Gastrocnemius medialis (tissue), 4 donors: ENCODE data around the gene AKR1C3. TPM values are rescaled to one million over a fixed set of nuclear protein-coding genes. Genes with fewer than 3 reads are reported as not detected.
"Not testable (repeated sequence)": the region's sequence is repeated elsewhere in the genome, so short reads cannot be mapped to it uniquely, and the experiment has no call there.

ENCODE experiments used
- ATAC-seq, 2 donors: fragments of 150-250 bp; one replicate each; pipeline ENCODE4 v1.9.1; 2016
- DNase-seq, 2 donors: peaks; one replicate each; pipeline ENCODE4 v3.0.0-alpha.2; 2019
- H3K27ac ChIP-seq, 4 donors: fragments of 200-600 bp; sonication (generic); 1 replicate in 1 of 4; 2 replicates in 3 of 4; pipeline ENCODE4 v1.5.1; 2016 to 2018; ENCODE audit warnings: mild to moderate bottlenecking in 2 of 4, moderate library complexity in 1 of 4
- H3K27me3 ChIP-seq, 3 donors: fragments of 200-600 bp; sonication (generic) in 2 of 3; 1 replicate in 1 of 3; 2 replicates in 2 of 3; pipeline versions ENCODE4 v1.5.1 to v1.6.0; 2016 to 2019; ENCODE audit warnings: mild to moderate bottlenecking in 1 of 3, moderate library complexity in 1 of 3
- H3K36me3 ChIP-seq, 2 donors: fragments of 200-600 bp; sonication (generic) in 1 of 2; one replicate each; pipeline ENCODE4 v1.5.1; 2017 to 2018
- H3K4me1 ChIP-seq, 2 donors: fragments of 200-600 bp; sonication (generic) in 1 of 2; one replicate each; pipeline ENCODE4 v1.5.1; 2016 to 2017; ENCODE audit warnings: mild to moderate bottlenecking in 2 of 2
- H3K4me3 ChIP-seq, 4 donors: fragments of 200-600 bp; sonication (generic) in 3 of 4; 1 replicate in 1 of 4; 2 replicates in 3 of 4; pipeline ENCODE4 v1.5.1; 2016 to 2019; ENCODE audit warnings: mild to moderate bottlenecking in 2 of 4
- H3K9me3 ChIP-seq, 3 donors: fragments of 200-600 bp; sonication (generic) in 2 of 3; 1 replicate in 1 of 3; 2 replicates in 2 of 3; pipeline ENCODE4 v1.5.1; 2016 to 2019
- CTCF ChIP-seq, 5 experiments: fragments of 450-650 bp in 3 of 5; fragments of 200-600 bp in 2 of 5; sonication (generic) in 2 of 5; IDR thresholded peaks in 4 of 5; conservative IDR thresholded peaks in 1 of 5; 1 replicate in 4 of 5; 2 replicates in 1 of 5; pipeline ENCODE4 v1.5.1; 2016 to 2019; ENCODE audit warnings: antibody characterized with exemption in 5 of 5, mild to moderate bottlenecking in 3 of 5, moderate library complexity in 3 of 5
- POLR2A ChIP-seq, 2 donors: fragments of 450-650 bp; IDR thresholded peaks; one replicate each; pipeline ENCODE4 v1.6.1; 2017; ENCODE audit warnings: antibody characterized with exemption in 2 of 2, mild to moderate bottlenecking in 2 of 2, moderate library complexity in 2 of 2
- in situ Hi-C, 4 donors: fragments of 200-750 bp; cut with MboI; loops; one replicate each; pipeline versions ENCODE4 v1.15.0 to v1.8.0; 2017; ENCODE audit warnings: low sequenced_read_pairs in 4 of 4
- intact Hi-C: fragments of 100-400 bp; cut with DNase I; formaldehyde crosslinking; loops from one replicate; pipeline ENCODE4 v1.15.1; 2023; ENCODE audit warnings: low total_unique reads
- total RNA-seq, 4 donors: library from RNA; depleted of rRNA; stranded (reverse); fragments of >200 nt; gene quantifications; one replicate each; pipeline versions ENCODE4 v1.1.0 to v1.2.3, GENCODE V29; 2016

Gene AKR1C3
- 100 to 1,000 TPM in 3 of 4 donors, 10 to 100 TPM in 1; 48.3 to 293 (median 197) TPM for total RNA-seq

- peak within 1 kb of the TSS; percentile 65 to 83 (median 76) for H3K27ac ChIP-seq
- H3K27me3 ChIP-seq: no peaks in the 10 kb centered on the region
- in situ Hi-C loops: loop anchor here (5.0 to 10.0 kb wide), 4 partner anchors 190 to 250 kb away; no protein-coding TSS in a partner anchor
- H3K9me3 ChIP-seq: no peaks in the 10 kb centered on the region
- intact Hi-C loops: loop anchor here (1.0 to 10.0 kb wide), 3 partner anchors 77 to 245 kb away; no protein-coding TSS in a partner anchor
- H3K4me1 ChIP-seq: peaks cover 8 to 18% of the 10 kb centered on the region in 2 donors
- peaks cover 0 to 26% of the 10 kb centered on the region in 2 donors for H3K36me3 ChIP-seq
- DNase-seq: no peak
- H3K4me3 ChIP-seq: peak within 1 kb of the TSS; percentile 59 to 86 (median 62)
- ATAC-seq: peak; percentile 91 to 94
- TF ChIP-seq POLR2A (IDR thresholded peaks at IDR 0.05) (peak; percentile 19 to 48), CTCF (IDR thresholded peaks at IDR 0.05 in 4 of 5, conservative IDR thresholded peaks at IDR 0.05 in 1 of 5) (peak; percentile 65 to 76 (median 72))
Measured at GRCh38 chr10:5094265-5095205, at the start of gene AKR1C3. TSS of gene AKR1C3 (plus strand) at chr10:5094414. CDS start at chr10:5094445, 31 bp downstream.

GRCh38 chr10:5045095-5045494, 49.1 kb upstream of the AKR1C3 start:
- no peak for ATAC-seq
- H3K4me1 ChIP-seq: peaks cover 0 to 19% of the 10 kb centered on the region in 2 donors
- intact Hi-C loops: no loop called here
- H3K27ac ChIP-seq: no peak overlapping the region
- DNase-seq: peak in 1 of 2 donors; percentile 13
- no peak overlapping the region for H3K4me3 ChIP-seq
- H3K27me3 ChIP-seq: no peaks in the 10 kb centered on the region
- no peak for TF ChIP-seq CTCF (IDR thresholded peaks at IDR 0.05 in 4 of 5, conservative IDR thresholded peaks at IDR 0.05 in 1 of 5)
- TF ChIP-seq POLR2A (IDR thresholded peaks at IDR 0.05): no peak
- in situ Hi-C loops: no loop called here
- H3K36me3 ChIP-seq: no peaks in the 10 kb centered on the region
- H3K9me3 ChIP-seq: no peaks in the 10 kb centered on the region

GRCh38 chr10:5046410-5046809, 47.8 kb upstream of the AKR1C3 start:
- in situ Hi-C loops (no loop called here), intact Hi-C loops (no loop called here)
- Histone ChIP-seq H3K9me3 (no peaks in the 10 kb centered on the region), H3K27ac (no peak overlapping the region), H3K27me3 (no peaks in the 10 kb centered on the region), H3K4me3 (no peak overlapping the region), H3K4me1 (peaks cover 0 to 13% of the 10 kb centered on the region in 2 donors), H3K36me3 (no peaks in the 10 kb centered on the region)
- DNase-seq (no peak), ATAC-seq (no peak)
- no peak for TF ChIP-seq CTCF (IDR thresholded peaks at IDR 0.05 in 4 of 5, conservative IDR thresholded peaks at IDR 0.05 in 1 of 5)
- TF ChIP-seq POLR2A (IDR thresholded peaks at IDR 0.05): no peak

- intact Hi-C loops, H3K9me3 ChIP-seq, H3K36me3 ChIP-seq, ATAC-seq, H3K27me3 ChIP-seq, in situ Hi-C loops, H3K4me3 ChIP-seq, H3K4me1 ChIP-seq, DNase-seq, H3K27ac ChIP-seq: not testable (repeated sequence)
Measured at GRCh38 chr10:5047055-5047454, 47.2 kb upstream of the AKR1C3 start.

GRCh38 chr10:5047912-5048628, 46.1 kb upstream of the AKR1C3 start:
- DNase-seq (no peak), ATAC-seq (no peak)
- Histone ChIP-seq H3K36me3 (no peaks in the 10 kb centered on the region), H3K4me1 (peaks cover 0 to 3% of the 10 kb centered on the region in 2 donors), H3K27me3 (no peaks in the 10 kb centered on the region), H3K4me3 (no peak overlapping the region), H3K9me3 (no peaks in the 10 kb centered on the region), H3K27ac (no peak overlapping the region)
- TF ChIP-seq CTCF (IDR thresholded peaks at IDR 0.05 in 4 of 5, conservative IDR thresholded peaks at IDR 0.05 in 1 of 5) (no peak), POLR2A (IDR thresholded peaks at IDR 0.05) (no peak)
- in situ Hi-C loops: no loop called here
- intact Hi-C loops: no loop called here

GRCh38 chr10:5052951-5053500, 41.2 kb upstream of the AKR1C3 start:
- H3K9me3 ChIP-seq, H3K4me3 ChIP-seq, H3K36me3 ChIP-seq, H3K27me3 ChIP-seq, DNase-seq, intact Hi-C loops, H3K4me1 ChIP-seq, H3K27ac ChIP-seq, ATAC-seq, in situ Hi-C loops: not testable (repeated sequence)

- intact Hi-C loops, ATAC-seq, H3K9me3 ChIP-seq, in situ Hi-C loops, H3K36me3 ChIP-seq, DNase-seq, H3K4me3 ChIP-seq, H3K4me1 ChIP-seq, H3K27me3 ChIP-seq, H3K27ac ChIP-seq: not testable (repeated sequence)
Measured at GRCh38 chr10:5054831-5055230, 39.4 kb upstream of the AKR1C3 start.
